Activated CD4-positive, alpha-beta T cell treated with anti-CD3 and anti-CD28 coated beads, Interleukin-2, amount 10 ng/mL, durations not matched to agents 24 days and 14 days (primary cell): ENCODE measurements around the gene RMND1. TPM values are rescaled to one million over a fixed set of nuclear protein-coding genes. Genes with fewer than 3 reads are reported as not detected.

Experiments used
- DNase-seq: peaks from one replicate; pipeline ENCODE4 v3.0.0; 2022
- H3K27ac Mint-ChIP-seq: one replicate; pipeline ENCODE4 v1.8.0; 2022; ENCODE audit warnings: mild to moderate bottlenecking, mixed read lengths
- H3K27me3 Mint-ChIP-seq: one replicate; pipeline ENCODE4 v1.8.0; 2022; ENCODE audit warnings: mixed read lengths
- H3K36me3 Mint-ChIP-seq: one replicate; pipeline ENCODE4 v1.8.0; 2022; ENCODE audit warnings: low read depth, mild to moderate bottlenecking, mixed read lengths
- H3K4me1 Mint-ChIP-seq: one replicate; pipeline ENCODE4 v1.8.0; 2021; ENCODE audit warnings: mixed read lengths
- H3K4me3 Mint-ChIP-seq: one replicate; pipeline ENCODE4 v1.8.0; 2022; ENCODE audit warnings: mild to moderate bottlenecking, moderate library complexity, mixed read lengths
- H3K9me3 Mint-ChIP-seq: one replicate; pipeline ENCODE4 v1.8.0; 2021; ENCODE audit warnings: mixed read lengths
- intact Hi-C: fragments of 100-400 bp; cut with micrococcal nuclease; formaldehyde crosslinking; loops from one replicate; pipeline ENCODE4 v1.15.1; 2023
- total RNA-seq: library from RNA; stranded (reverse); gene quantifications from 2 replicates; pipeline ENCODE4 v1.2.3, GENCODE V29; 2022

The RMND1 gene
- total RNA-seq, 1 donor from 2014 or later, result 22.9 TPM

DNA sequence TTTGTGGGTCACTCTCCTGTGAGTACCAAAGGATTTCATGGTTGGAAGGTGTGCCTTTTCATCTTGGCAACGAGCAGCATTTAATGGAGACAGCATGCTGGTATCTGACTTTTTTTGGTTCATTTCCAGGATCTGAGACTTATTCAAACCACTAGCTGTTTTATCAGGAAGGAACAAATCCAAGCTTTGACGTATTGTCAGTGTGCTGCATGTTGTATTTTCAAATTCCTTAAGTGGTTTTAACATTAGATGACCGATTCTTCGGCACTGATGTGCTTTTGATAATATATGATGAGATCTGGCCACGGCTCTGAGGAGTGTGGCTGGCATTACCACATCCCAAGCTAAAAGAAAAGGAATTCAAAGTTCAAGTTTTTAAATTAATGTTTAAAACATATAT is 6.4 kb downstream of the RMND1 start:
- H3K9me3 Mint-ChIP-seq, result no peaks in the 10 kb centered on the region
- H3K4me3 Mint-ChIP-seq, result no peak overlapping the region
- H3K36me3 Mint-ChIP-seq, result peaks cover 11% of the 10 kb centered on the region
- no peak for DNase-seq
- H3K27me3 Mint-ChIP-seq, result no peaks in the 10 kb centered on the region
- intact Hi-C loops, result no loop called here
- peaks cover 20% of the 10 kb centered on the region for H3K4me1 Mint-ChIP-seq
- no peak overlapping the region for H3K27ac Mint-ChIP-seq

DNA sequence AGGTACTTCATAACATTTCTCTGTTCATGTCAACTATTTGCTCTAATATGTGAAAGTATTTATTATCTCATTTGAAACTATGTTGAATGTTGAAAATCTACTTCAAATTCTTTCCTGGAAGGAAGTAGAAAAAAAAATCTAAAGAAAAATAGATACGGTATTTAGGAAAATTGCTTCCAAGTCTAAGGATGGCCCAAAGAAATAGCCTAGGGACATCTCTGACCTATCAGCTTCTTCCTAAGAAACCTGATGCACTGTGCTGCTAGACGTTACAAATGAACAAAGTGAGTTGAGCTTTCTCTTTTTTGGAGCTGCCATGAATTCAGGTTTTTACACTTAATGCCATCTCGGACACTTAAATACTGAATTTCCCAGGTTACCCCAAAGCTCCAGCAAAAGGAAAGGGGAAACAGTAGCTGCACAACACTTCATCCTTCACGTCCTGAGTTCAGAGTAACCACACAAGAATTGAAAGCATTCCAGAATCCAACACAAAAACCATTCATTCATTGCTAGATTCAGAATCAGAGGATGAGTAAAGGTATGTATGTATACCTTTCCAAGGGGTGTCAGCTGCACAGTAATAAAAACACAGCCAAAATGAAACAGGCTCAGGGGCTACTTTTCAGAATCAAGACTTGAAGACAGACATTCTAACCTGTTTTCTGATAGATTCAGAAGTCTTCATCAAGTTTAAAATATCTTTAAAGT is 7.9 kb downstream of the RMND1 start:
- Mint-ChIP-seq H3K36me3 (peaks cover 10% of the 10 kb centered on the region), H3K4me3 (no peak overlapping the region)
- intact Hi-C loops, result no loop called here

GRCh38 chr6:151443454-151443853 is 8.5 kb downstream of the RMND1 start:
- H3K4me1 Mint-ChIP-seq, result peaks cover 19% of the 10 kb centered on the region
- intact Hi-C loops, result no loop called here
- DNase-seq, result no peak
- H3K4me3 Mint-ChIP-seq, result no peak overlapping the region
- H3K27me3 Mint-ChIP-seq, result no peaks in the 10 kb centered on the region
- H3K9me3 Mint-ChIP-seq, result no peaks in the 10 kb centered on the region
- H3K27ac Mint-ChIP-seq, result no peak overlapping the region
- peaks cover 13% of the 10 kb centered on the region for H3K36me3 Mint-ChIP-seq

More for the DNA sequence above, 7.9 kb downstream of the RMND1 start:
- no peaks in the 10 kb centered on the region for H3K9me3 Mint-ChIP-seq
- DNase-seq, result no peak
- H3K27me3 Mint-ChIP-seq, result no peaks in the 10 kb centered on the region
- H3K4me1 Mint-ChIP-seq, result peaks cover 20% of the 10 kb centered on the region
- H3K27ac Mint-ChIP-seq, result no peak overlapping the region

GRCh38 chr6:151442371-151442770 is 9.6 kb downstream of the RMND1 start:
- Mint-ChIP-seq H3K36me3 (peaks cover 13% of the 10 kb centered on the region), H3K4me1 (peaks cover 14% of the 10 kb centered on the region), H3K27ac (no peak overlapping the region), H3K9me3 (no peaks in the 10 kb centered on the region), H3K4me3 (no peak overlapping the region), H3K27me3 (no peaks in the 10 kb centered on the region)
- intact Hi-C loops, result no loop called here
- DNase-seq, result no peak

- Mint-ChIP-seq H3K9me3 (no peaks in the 10 kb centered on the region), H3K4me3 (no peak overlapping the region), H3K36me3 (peaks cover 13% of the 10 kb centered on the region), H3K4me1 (peaks cover 12% of the 10 kb centered on the region), H3K27me3 (no peaks in the 10 kb centered on the region), H3K27ac (no peak overlapping the region)
- no peak for DNase-seq
- intact Hi-C loops, result loop anchor here (2.0 kb wide), 1 partner anchor 35 kb away; no protein-coding TSS in a partner anchor
Observed at GRCh38 chr6:151441390-151442166, 10.3 kb downstream of the RMND1 start.

DNA sequence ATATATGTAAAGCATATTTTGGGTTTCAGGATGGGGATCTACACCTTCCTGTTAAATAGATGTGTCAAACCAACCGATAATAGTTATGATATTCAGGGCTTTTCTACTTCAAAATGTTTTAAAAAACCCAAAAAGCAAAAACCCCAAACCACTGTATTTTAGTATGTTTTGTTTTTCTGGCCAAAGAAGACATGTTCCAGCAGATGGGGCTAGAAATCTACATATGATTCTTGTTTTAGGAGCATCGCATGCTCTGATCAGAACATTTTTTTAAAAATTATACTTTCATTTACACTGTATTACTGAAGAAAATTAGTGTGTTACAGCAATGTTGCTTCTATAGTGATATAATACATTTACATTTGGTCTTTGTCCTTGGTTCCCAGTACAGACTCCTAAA is 11.0 kb downstream of the RMND1 start:
- H3K4me3 Mint-ChIP-seq, result no peak overlapping the region
- peaks cover 13% of the 10 kb centered on the region for H3K36me3 Mint-ChIP-seq
- peaks cover 15% of the 10 kb centered on the region for H3K4me1 Mint-ChIP-seq
- no peak overlapping the region for H3K27ac Mint-ChIP-seq
- intact Hi-C loops, result loop anchor here (2.0 kb wide), 1 partner anchor 36 kb away; no protein-coding TSS in a partner anchor
- H3K27me3 Mint-ChIP-seq, result no peaks in the 10 kb centered on the region
- H3K9me3 Mint-ChIP-seq, result no peaks in the 10 kb centered on the region
- DNase-seq, result no peak

DNA sequence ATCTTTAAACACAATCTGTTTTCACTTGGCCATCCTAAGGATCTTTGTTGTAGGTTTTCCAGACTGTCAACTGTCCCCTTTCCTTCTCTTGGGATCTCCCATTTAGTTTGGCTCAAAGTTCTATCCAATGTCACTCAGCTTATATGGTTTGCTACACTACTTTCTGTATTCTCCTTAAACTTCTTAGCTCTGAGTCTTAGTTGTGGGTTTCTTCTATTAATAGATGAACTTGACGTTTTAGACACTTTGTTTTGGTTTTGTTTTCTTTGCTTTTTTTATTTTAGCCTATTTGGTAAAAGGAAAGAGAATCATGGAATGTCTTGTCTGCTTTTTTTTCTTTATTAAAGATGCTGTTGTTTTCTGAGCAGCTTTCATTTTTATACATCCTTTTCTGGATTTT is 11.4 kb downstream of the RMND1 start:
- intact Hi-C loops, result loop anchor here (2.0 kb wide), 1 partner anchor 36 kb away; no protein-coding TSS in a partner anchor
- no peak overlapping the region for H3K27ac Mint-ChIP-seq
- H3K9me3 Mint-ChIP-seq, result no peaks in the 10 kb centered on the region

DNA sequence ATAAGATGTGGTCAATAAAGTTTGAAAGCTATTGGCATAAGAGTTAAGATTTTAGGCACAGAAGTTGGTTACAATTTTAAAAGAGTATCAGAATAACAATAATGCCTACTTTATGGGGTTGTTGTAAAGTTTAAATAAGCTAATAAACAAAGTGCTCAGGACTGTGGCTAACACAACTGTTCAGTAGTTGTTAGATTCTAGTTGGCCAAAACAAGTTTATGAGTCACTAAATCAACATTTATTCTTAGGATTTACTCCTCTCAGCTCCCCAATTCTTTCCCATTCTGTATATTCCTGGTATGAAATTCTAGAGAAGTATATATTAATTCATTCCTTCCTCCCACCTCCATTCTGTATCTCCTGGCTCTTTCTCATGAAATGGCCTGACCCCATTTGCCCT is 14.5 kb downstream of the RMND1 start:
- intact Hi-C loops, result no loop called here

More for the DNA sequence above, 11.4 kb downstream of the RMND1 start:
- H3K4me3 Mint-ChIP-seq, result peak overlapping the region; percentile 26
- peaks cover 13% of the 10 kb centered on the region for H3K36me3 Mint-ChIP-seq
- no peak for DNase-seq
- peaks cover 15% of the 10 kb centered on the region for H3K4me1 Mint-ChIP-seq
- no peaks in the 10 kb centered on the region for H3K27me3 Mint-ChIP-seq

DNA sequence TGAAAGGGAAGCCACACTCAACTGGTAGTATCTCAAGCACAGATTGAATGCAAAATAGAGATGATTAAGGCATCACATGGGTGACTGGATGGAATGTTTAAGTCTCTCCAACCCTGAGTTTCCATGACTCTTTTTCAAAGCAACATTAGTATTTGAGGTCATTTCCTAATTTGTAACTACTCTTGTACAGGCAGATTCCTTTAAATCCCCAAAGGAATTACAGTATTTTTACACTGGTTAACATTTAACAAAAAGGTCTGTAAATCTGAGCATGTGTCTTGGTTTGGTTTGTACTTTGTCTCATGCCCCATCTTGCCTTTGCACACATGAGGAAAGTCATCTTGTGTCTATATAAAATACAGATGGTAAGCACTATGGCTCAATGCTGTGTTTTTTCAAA is 15.1 kb downstream of the RMND1 start:
- no peaks in the 10 kb centered on the region for H3K27me3 Mint-ChIP-seq
- peaks cover 13% of the 10 kb centered on the region for H3K36me3 Mint-ChIP-seq
- H3K4me1 Mint-ChIP-seq, result peaks cover 12% of the 10 kb centered on the region
- no peaks in the 10 kb centered on the region for H3K9me3 Mint-ChIP-seq
- DNase-seq, result no peak
- H3K4me3 Mint-ChIP-seq, result no peak overlapping the region
- intact Hi-C loops, result no loop called here
- H3K27ac Mint-ChIP-seq, result no peak overlapping the region

More for the DNA sequence above, 14.5 kb downstream of the RMND1 start:
- H3K9me3 Mint-ChIP-seq, result no peaks in the 10 kb centered on the region
- no peak overlapping the region for H3K27ac Mint-ChIP-seq
- peaks cover 13% of the 10 kb centered on the region for H3K4me1 Mint-ChIP-seq
- H3K36me3 Mint-ChIP-seq, result peaks cover 12% of the 10 kb centered on the region
- no peak for DNase-seq
- H3K4me3 Mint-ChIP-seq, result no peak overlapping the region
- no peaks in the 10 kb centered on the region for H3K27me3 Mint-ChIP-seq

GRCh38 chr6:151436300-151436699 is 15.6 kb downstream of the RMND1 start:
- Mint-ChIP-seq H3K27me3 (no peaks in the 10 kb centered on the region), H3K4me1 (peaks cover 11% of the 10 kb centered on the region), H3K27ac (peak overlapping the region; percentile 15), H3K9me3 (no peaks in the 10 kb centered on the region), H3K36me3 (peaks cover 12% of the 10 kb centered on the region), H3K4me3 (no peak overlapping the region)
- no peak for DNase-seq
- intact Hi-C loops, result no loop called here

GRCh38 chr6:151434369-151434768 is 17.6 kb downstream of the RMND1 start:
- Mint-ChIP-seq H3K27ac (no peak overlapping the region), H3K4me3 (no peak overlapping the region), H3K36me3 (peaks cover 18% of the 10 kb centered on the region), H3K4me1 (peaks cover 6% of the 10 kb centered on the region), H3K9me3 (no peaks in the 10 kb centered on the region), H3K27me3 (no peaks in the 10 kb centered on the region)
- DNase-seq, result no peak
- intact Hi-C loops, result no loop called here

GRCh38 chr6:151432651-151433050 is 19.3 kb downstream of the RMND1 start:
- peaks cover 25% of the 10 kb centered on the region for H3K36me3 Mint-ChIP-seq
- H3K4me1 Mint-ChIP-seq, result peaks cover 6% of the 10 kb centered on the region
- H3K27ac Mint-ChIP-seq, result no peak overlapping the region
- no peak overlapping the region for H3K4me3 Mint-ChIP-seq
- no peaks in the 10 kb centered on the region for H3K9me3 Mint-ChIP-seq
- no peak for DNase-seq
- no peaks in the 10 kb centered on the region for H3K27me3 Mint-ChIP-seq
- intact Hi-C loops, result no loop called here

- H3K27me3 Mint-ChIP-seq, result no peaks in the 10 kb centered on the region
- H3K4me1 Mint-ChIP-seq, result peaks cover 1% of the 10 kb centered on the region
- DNase-seq, result no peak
- intact Hi-C loops, result no loop called here
- H3K36me3 Mint-ChIP-seq, result peaks cover 30% of the 10 kb centered on the region
- H3K9me3 Mint-ChIP-seq, result no peaks in the 10 kb centered on the region
- H3K27ac Mint-ChIP-seq, result no peak overlapping the region
- no peak overlapping the region for H3K4me3 Mint-ChIP-seq
Observed at GRCh38 chr6:151431337-151431736, 20.6 kb downstream of the RMND1 start.

DNA sequence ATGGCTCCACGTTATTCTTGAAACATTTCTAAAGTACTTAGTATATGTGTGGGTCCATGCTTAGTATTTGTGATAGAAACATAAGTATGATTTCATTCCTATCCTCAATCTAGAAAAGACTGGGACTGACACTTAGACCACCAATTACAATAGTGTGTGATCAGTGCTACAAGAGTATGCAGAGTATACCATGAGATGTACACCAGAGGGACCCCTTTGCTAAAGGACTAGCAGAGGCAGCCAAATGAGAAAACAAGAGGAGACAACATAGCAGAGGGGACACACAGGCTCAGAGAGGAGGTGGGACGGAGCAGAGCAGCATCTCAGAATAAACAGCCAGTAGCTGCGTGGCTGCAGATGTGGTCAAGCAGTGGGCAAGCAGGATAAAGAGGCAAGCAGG is 21.0 kb downstream of the RMND1 start:
- H3K9me3 Mint-ChIP-seq, result no peaks in the 10 kb centered on the region
- H3K4me1 Mint-ChIP-seq, result no peaks in the 10 kb centered on the region
- intact Hi-C loops, result no loop called here
- no peak overlapping the region for H3K27ac Mint-ChIP-seq
- no peak overlapping the region for H3K4me3 Mint-ChIP-seq
- no peaks in the 10 kb centered on the region for H3K27me3 Mint-ChIP-seq
- peaks cover 34% of the 10 kb centered on the region for H3K36me3 Mint-ChIP-seq
- DNase-seq, result no peak
